ENCODE results near the gene CCDC192.

DNA sequence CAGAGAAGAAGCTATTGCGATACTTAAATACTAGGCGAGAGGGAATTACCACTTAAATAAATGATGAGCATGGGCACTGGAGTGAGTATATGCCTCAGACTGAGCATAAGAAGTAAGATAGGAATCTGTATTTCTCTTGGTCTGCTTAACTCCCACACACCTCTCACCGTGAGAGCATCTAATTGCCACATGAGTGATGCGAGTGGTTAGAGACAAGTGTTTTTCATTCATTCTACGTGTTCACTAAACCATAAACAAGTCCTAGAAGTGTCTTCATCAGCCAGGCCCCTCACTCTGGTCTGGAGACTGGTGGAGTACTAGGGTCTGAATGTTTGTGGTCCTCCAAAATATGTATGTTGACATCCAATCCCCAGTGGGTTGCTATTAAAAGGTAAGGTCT lies 230.2 kb downstream of the CCDC192 start:
- TF ChIP-seq CTCF (IDR thresholded peaks at IDR 0.05) (no peak), POLR2AphosphoS5 (IDR thresholded peaks at IDR 0.05) (no peak), POLR2A (IDR thresholded peaks at IDR 0.05; ENCODE audit: low read depth) (no peak), EP300 (IDR thresholded peaks at IDR 0.05) (no peak)

Data from esophagus muscularis mucosa (tissue), 4 donors.